Measurements from ENCODE around the gene CC2D2B.

Gene CC2D2B

GRCh38 chr10:96049340-96049739, 141.6 kb downstream of the CC2D2B start:
- peaks cover 34% of the 10 kb centered on the region for H3K36me3 ChIP-seq (replicated peaks; ENCODE audit: low read depth, low read length)

GRCh38 chr10:96053985-96054384, 146.2 kb downstream of the CC2D2B start:
- Histone ChIP-seq H3K9ac (ENCODE audit: low read length) (no peak overlapping the region), H3K4me2 (ENCODE audit: low read length) (no peak overlapping the region), H4K20me1 (ENCODE audit: insufficient read depth, low read length) (peaks cover 2% of the 10 kb centered on the region; the same call in 1 of the 2 replicates), H3K27me3 (ENCODE audit: low read depth, low read length) (no peaks in the 10 kb centered on the region), H3K4me1 (ENCODE audit: low read length) (peaks cover 3% of the 10 kb centered on the region; the same call in 1 of the 2 replicates), H2AFZ (ENCODE audit: low read depth, low read length) (no peak overlapping the region), H3K36me3 (replicated peaks; ENCODE audit: low read depth, low read length) (peaks cover 33% of the 10 kb centered on the region), H3K27ac (ENCODE audit: low read length) (no peak overlapping the region), H3K9me3 (ENCODE audit: insufficient read depth, low read length) (no peaks in the 10 kb centered on the region), H3K79me2 (ENCODE audit: low read length) (peaks cover 21% of the 10 kb centered on the region), H3K4me3 (ENCODE audit: low read length) (no peak overlapping the region)
- no peak for TF ChIP-seq EZH2phosphoT487 (IDR thresholded peaks at IDR 0.05; ENCODE audit: low read depth)
- no peak for TF ChIP-seq CTCF (IDR thresholded peaks at IDR 0.05; ENCODE audit: low read depth, low read length)

More at GRCh38 chr10:96049340-96049739, 141.6 kb downstream of the CC2D2B start:
- no peaks in the 10 kb centered on the region for H3K9me3 ChIP-seq (ENCODE audit: insufficient read depth, low read length)
- no peak overlapping the region for H3K27ac ChIP-seq (ENCODE audit: low read length)
- no peak overlapping the region for H3K4me2 ChIP-seq (ENCODE audit: low read length)
- no peak overlapping the region for H2AFZ ChIP-seq (ENCODE audit: low read depth, low read length)
- no peak overlapping the region for H3K4me3 ChIP-seq (ENCODE audit: low read length)
- peaks cover 61% of the 10 kb centered on the region for H3K79me2 ChIP-seq (ENCODE audit: low read length)
- no peak for TF ChIP-seq EZH2phosphoT487 (IDR thresholded peaks at IDR 0.05; ENCODE audit: low read depth)
- H4K20me1 ChIP-seq (ENCODE audit: insufficient read depth, low read length), result peaks cover 6% of the 10 kb centered on the region; the same call in 1 of the 2 replicates
- no peaks in the 10 kb centered on the region for H3K27me3 ChIP-seq (ENCODE audit: low read depth, low read length)
- no peak overlapping the region for H3K9ac ChIP-seq (ENCODE audit: low read length)
- H3K4me1 ChIP-seq (ENCODE audit: low read length), result peaks cover 14% of the 10 kb centered on the region

- H3K9ac ChIP-seq (ENCODE audit: low read length), result no peak overlapping the region
- 0 out of 2 replicates have a peak, but pooled peaks cover 2% of the 10 kb centered on the region for H4K20me1 ChIP-seq (ENCODE audit: insufficient read depth, low read length)
- H3K9me3 ChIP-seq (ENCODE audit: insufficient read depth, low read length), result no peaks in the 10 kb centered on the region
- no peak overlapping the region for H3K4me2 ChIP-seq (ENCODE audit: low read length)
- no peak overlapping the region for H2AFZ ChIP-seq (ENCODE audit: low read depth, low read length)
- H3K36me3 ChIP-seq (replicated peaks; ENCODE audit: low read depth, low read length), result peaks cover 26% of the 10 kb centered on the region
- no peak overlapping the region for H3K4me3 ChIP-seq (ENCODE audit: low read length)
- no peak for TF ChIP-seq EZH2phosphoT487 (IDR thresholded peaks at IDR 0.05; ENCODE audit: low read depth)
- no peak for TF ChIP-seq CTCF (IDR thresholded peaks at IDR 0.05; ENCODE audit: low read depth, low read length)
- no peaks in the 10 kb centered on the region for H3K4me1 ChIP-seq (ENCODE audit: low read length)
- H3K27me3 ChIP-seq (ENCODE audit: low read depth, low read length), result no peaks in the 10 kb centered on the region
- peaks cover 19% of the 10 kb centered on the region for H3K79me2 ChIP-seq (ENCODE audit: low read length)
- H3K27ac ChIP-seq (ENCODE audit: low read length), result no peak overlapping the region
Observed at GRCh38 chr10:96056787-96057186, 149.0 kb downstream of the CC2D2B start.

GRCh38 chr10:96061232-96061631, 153.5 kb downstream of the CC2D2B start:
- H4K20me1 ChIP-seq (ENCODE audit: insufficient read depth, low read length), result no peaks in the 10 kb centered on the region
- H3K27me3 ChIP-seq (ENCODE audit: low read depth, low read length), result no peaks in the 10 kb centered on the region
- H3K9ac ChIP-seq (ENCODE audit: low read length), result no peak overlapping the region
- no peak overlapping the region for H3K4me3 ChIP-seq (ENCODE audit: low read length)
- H2AFZ ChIP-seq (ENCODE audit: low read depth, low read length), result no peak overlapping the region
- H3K79me2 ChIP-seq (ENCODE audit: low read length), result no peaks in the 10 kb centered on the region
- no peaks in the 10 kb centered on the region for H3K4me1 ChIP-seq (ENCODE audit: low read length)
- H3K36me3 ChIP-seq (replicated peaks; ENCODE audit: low read depth, low read length), result peaks cover 19% of the 10 kb centered on the region
- H3K27ac ChIP-seq (ENCODE audit: low read length), result no peak overlapping the region
- no peaks in the 10 kb centered on the region for H3K9me3 ChIP-seq (ENCODE audit: insufficient read depth, low read length)
- TF ChIP-seq CTCF (IDR thresholded peaks at IDR 0.05; ENCODE audit: low read depth, low read length) (no peak), EZH2phosphoT487 (IDR thresholded peaks at IDR 0.05; ENCODE audit: low read depth) (no peak)
- no peak overlapping the region for H3K4me2 ChIP-seq (ENCODE audit: low read length)

All from OCI-LY3 (cell line).